ENCODE data around the gene PWWP2B. TPM values are rescaled to one million over a fixed set of nuclear protein-coding genes. Genes with fewer than 3 reads are reported as not detected.
A peak's percentile ranks its signal among the peaks of the same experiment; 100 is the strongest.

The PWWP2B gene
- total RNA-seq, 4 donors from 2014 or later, result 11.8 to 25.5 (median 14.3) TPM

DNA sequence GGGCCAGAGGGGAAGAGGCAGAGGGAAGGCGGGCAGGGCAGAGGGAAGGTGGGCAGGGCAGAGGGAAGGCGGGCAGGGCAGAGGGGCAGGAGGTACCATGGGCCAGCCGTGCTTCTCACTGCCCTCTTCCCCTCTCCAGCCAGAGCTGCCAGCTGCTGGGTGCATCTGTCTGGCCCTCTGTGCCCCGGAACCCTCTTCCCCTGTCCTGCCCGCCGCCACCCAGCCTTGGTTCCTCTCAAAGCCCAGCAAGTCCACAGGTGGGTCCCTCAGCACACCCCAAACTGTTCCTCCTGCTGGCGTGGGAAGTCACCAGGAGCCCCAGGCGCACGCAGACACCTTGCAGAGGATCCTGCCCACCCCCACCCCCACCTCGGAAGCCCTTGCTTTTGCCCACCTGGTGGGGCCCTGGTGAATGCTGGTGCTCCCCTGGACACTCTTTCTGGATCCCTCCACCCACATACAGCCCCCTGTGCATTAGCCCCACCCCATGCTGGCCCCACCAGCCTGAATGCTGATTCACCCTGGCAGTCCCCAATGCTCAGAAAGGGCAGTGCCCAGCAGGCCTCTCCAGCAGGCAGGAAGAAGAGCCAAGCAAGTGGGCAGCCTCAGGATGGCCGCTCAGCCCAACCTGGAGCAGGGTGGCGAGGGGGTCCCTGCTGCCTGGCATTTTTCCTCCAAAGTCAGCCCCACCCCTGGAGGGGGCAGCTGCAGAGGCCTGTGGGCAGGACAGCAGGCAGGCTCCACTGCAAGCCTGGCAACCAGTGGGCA lies 1.9 kb upstream of the PWWP2B start:
- Histone ChIP-seq H3K9me3 (no peaks in the 10 kb centered on the region), H3K27me3 (no peaks in the 10 kb centered on the region), H3K4me3 (peak overlapping the region in 3 of 4 donors; percentile 74 to 93 (median 91)), H3K36me3 (no peaks in the 10 kb centered on the region), H3K4me1 (peaks cover 27 to 46% (median 43%) of the 10 kb centered on the region in 4 donors), H3K27ac (replicated peaks in 1 of 4) (peak overlapping the region; percentile 91 to 99 (median 94))
- 69% methylated on average over 10 of the region's 12 CpGs for WGBS
- no peak for TF ChIP-seq POLR2AphosphoS5 (IDR thresholded peaks at IDR 0.05)
- no peak for TF ChIP-seq POLR2A (IDR thresholded peaks at IDR 0.05; ENCODE audit: low read depth)
- no peak for TF ChIP-seq EP300 (IDR thresholded peaks at IDR 0.05)
- TF ChIP-seq, protein P1, sequence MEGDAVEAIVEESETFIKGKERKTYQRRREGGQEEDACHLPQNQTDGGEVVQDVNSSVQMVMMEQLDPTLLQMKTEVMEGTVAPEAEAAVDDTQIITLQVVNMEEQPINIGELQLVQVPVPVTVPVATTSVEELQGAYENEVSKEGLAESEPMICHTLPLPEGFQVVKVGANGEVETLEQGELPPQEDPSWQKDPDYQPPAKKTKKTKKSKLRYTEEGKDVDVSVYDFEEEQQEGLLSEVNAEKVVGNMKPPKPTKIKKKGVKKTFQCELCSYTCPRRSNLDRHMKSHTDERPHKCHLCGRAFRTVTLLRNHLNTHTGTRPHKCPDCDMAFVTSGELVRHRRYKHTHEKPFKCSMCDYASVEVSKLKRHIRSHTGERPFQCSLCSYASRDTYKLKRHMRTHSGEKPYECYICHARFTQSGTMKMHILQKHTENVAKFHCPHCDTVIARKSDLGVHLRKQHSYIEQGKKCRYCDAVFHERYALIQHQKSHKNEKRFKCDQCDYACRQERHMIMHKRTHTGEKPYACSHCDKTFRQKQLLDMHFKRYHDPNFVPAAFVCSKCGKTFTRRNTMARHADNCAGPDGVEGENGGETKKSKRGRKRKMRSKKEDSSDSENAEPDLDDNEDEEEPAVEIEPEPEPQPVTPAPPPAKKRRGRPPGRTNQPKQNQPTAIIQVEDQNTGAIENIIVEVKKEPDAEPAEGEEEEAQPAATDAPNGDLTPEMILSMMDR (IDR thresholded peaks at IDR 0.05), result no peak
- intact Hi-C loops (cut with DNase I), result loop anchor here (5.0 kb wide), 1 partner anchor 142 kb away; the partner anchor contains the start of gene INPP5A
- DNase-seq (ENCODE audit: extremely low spot score), result no peak

DNA sequence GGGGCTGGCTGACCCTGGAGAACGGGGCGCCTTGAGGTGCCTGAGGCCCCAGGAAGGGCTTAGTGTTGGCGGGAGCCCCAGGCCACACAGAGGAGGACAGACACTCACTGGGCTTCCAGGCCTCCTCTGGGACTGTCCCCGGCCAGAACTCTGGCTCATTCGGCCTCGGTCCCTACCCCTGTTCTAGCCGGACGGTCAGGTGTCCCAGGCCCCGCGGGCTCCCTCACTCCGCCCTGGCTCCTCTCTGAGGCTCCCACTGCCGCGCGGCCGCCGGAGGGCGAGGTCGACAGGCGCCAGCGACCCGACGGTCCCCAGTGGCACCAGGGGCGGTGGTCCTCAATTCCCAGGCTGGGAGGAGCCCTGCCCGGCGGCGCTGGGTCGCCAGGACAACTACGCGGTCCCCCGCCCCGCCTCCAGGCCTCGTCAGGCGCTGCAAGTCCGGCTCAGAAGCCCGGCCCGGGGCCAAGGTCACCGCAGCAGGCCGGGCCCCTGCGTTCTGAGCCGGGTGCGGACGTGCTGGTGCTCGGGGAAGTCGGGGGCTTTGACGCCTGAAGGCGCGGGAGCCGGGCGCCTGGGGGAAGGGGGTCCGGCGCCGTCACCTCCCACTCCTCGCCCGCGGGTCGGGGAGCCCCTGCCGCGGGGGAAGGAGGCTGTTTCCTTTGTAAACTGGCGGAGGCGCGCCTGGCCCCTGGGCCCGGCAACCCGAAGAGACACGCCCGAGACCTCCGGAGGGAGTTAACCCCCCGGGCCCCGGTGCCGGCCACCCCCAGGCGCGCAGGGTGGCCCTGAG lies 1.1 kb upstream of the PWWP2B start:
- TF ChIP-seq EP300 (IDR thresholded peaks at IDR 0.05) (no peak), POLR2A (IDR thresholded peaks at IDR 0.05; ENCODE audit: low read depth) (no peak), POLR2AphosphoS5 (IDR thresholded peaks at IDR 0.05) (peak in 1 of 2 donors; percentile 69)
- TF ChIP-seq, protein P1 (IDR thresholded peaks at IDR 0.05), result no peak
- Histone ChIP-seq H3K27ac (replicated peaks in 1 of 4) (peak overlapping the region; percentile 91 to 99 (median 94)), H3K4me1 (peaks cover 35 to 54% (median 51%) of the 10 kb centered on the region in 4 donors), H3K4me3 (peak overlapping the region; percentile 74 to 96 (median 92)), H3K9me3 (no peaks in the 10 kb centered on the region), H3K36me3 (no peaks in the 10 kb centered on the region), H3K27me3 (no peaks in the 10 kb centered on the region)
- DNase-seq (ENCODE audit: extremely low spot score), result no peak
- 5% methylated on average over 22 of the region's 71 CpGs for WGBS
- intact Hi-C loops (cut with DNase I), result loop anchor here (5.0 kb wide), 1 partner anchor 141 kb away; the partner anchor contains the start of gene INPP5A

DNA sequence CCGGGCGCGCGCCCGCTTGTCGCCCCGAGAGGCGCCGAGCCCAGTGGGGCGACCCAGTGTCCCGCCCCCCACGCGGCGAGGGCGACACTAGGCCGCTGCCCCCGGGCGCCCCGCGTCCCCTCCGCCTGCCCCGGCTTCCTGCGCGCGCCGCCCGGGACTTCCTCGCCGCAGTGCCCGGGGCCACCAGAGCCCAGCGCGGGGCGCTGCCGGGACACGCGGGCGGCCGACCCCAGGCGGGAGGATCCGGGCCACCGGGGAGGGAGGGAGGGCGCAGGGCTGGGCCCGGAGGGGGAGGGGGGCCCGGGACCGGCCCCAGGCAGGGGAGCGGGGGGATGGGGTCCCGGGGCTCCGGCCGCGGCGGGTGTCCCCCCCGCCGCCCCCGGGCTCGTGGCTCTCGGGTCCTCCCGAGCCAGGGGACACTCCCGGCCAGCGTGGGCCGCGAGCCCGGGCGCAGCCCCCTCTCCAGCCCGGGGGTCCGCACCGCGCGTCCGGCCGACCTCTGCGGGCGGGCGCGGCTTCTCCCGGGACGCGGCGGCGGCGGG lies 435 bp upstream of the PWWP2B start:
- DNase-seq (ENCODE audit: extremely low spot score), result no peak
- Histone ChIP-seq H3K27me3 (no peaks in the 10 kb centered on the region), H3K4me3 (peak overlapping the region; percentile 74 to 96 (median 92)), H3K4me1 (peaks cover 39 to 61% (median 57%) of the 10 kb centered on the region in 4 donors), H3K27ac (replicated peaks in 1 of 4) (peak overlapping the region; percentile 91 to 99 (median 94)), H3K9me3 (no peaks in the 10 kb centered on the region), H3K36me3 (no peaks in the 10 kb centered on the region)
- no CpG with 5 or more reads among the region's 80 CpGs for WGBS
- intact Hi-C loops (cut with DNase I), result loop anchor here (5.0 kb wide), 1 partner anchor 141 kb away; the partner anchor contains the start of gene INPP5A
- TF ChIP-seq, protein P1 (IDR thresholded peaks at IDR 0.05), result peak; percentile 45 to 68 (median 63)
- no peak for TF ChIP-seq EP300 (IDR thresholded peaks at IDR 0.05)
- TF ChIP-seq POLR2A (IDR thresholded peaks at IDR 0.05; ENCODE audit: low read depth), result no peak
- no peak for TF ChIP-seq POLR2AphosphoS5 (IDR thresholded peaks at IDR 0.05)

DNA sequence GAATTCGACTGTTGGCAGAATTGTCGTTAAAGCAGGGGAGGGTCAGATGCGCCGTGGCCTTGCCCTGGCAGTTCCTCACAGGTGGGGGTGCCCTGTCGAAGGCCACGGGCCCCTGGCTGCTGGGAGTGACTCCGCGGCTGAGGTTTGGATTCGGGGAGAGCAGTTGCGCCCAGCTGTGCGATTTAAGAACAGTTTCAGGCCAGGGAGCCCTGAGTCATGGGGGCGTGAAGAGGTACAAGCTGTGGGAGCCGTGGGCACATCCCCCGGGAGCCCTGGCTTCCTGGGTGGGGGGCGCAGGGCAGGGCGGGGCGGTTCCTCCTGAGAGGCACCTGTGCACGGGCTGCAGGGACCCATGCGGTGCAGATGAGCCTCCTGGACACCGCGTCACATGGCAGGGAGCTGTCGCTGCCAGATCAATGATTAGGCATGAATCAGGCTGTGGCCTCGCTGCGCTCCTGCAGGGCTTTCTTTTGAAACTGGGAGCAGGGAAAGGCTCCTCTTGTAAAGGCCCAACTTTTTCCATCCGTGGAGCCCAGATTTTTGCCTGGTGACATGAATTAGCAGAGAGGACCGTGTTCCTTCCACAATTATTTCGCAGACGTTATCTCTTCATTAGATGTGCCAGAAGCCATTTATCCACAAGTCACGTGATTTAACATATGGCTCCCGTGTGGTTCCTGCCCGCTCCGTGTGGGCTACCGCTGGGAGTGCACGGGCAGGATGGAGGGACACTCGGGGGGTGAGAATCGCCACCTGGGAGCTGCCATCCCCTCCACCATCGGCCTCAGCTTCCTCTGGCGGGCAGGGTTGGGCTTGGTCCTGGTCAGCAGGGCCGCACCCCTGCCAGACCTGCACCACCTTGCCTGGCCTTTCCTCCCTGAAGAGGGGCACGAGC lies 918 bp downstream of the PWWP2B start:
- TF ChIP-seq EP300 (IDR thresholded peaks at IDR 0.05), result no peak
- 33% methylated on average over 22 of the region's 40 CpGs for WGBS
- H3K36me3 ChIP-seq, result peaks cover 0 to 5% (median 0%) of the 10 kb centered on the region in 4 donors
- peak overlapping the region; percentile 87 to 99 (median 94) for H3K27ac ChIP-seq (replicated peaks in 1 of 4)
- peaks cover 42 to 72% (median 66%) of the 10 kb centered on the region in 4 donors for H3K4me1 ChIP-seq
- no peaks in the 10 kb centered on the region for H3K27me3 ChIP-seq
- intact Hi-C loops (cut with DNase I), result loop anchor here (5.0 kb wide), 1 partner anchor 139 kb away; the partner anchor contains the start of gene INPP5A
- H3K4me3 ChIP-seq, result peak overlapping the region; percentile 74 to 96 (median 92)
- no peak for DNase-seq (ENCODE audit: extremely low spot score)
- no peaks in the 10 kb centered on the region for H3K9me3 ChIP-seq

All from esophagus muscularis mucosa (tissue), 4 donors.